Testis (tissue), 3 donors: ENCODE results near the gene MRPL20. TPM values are rescaled to one million over a fixed set of nuclear protein-coding genes. Genes with fewer than 3 reads are reported as not detected.

ENCODE experiments used
- DNase-seq: peaks from one replicate; pipeline ENCODE4 v3.0.0-alpha.2; 2019
- H3K27ac ChIP-seq, 2 donors: fragments of 200-600 bp; sonication (generic); one replicate each; pipeline ENCODE4 v1.5.1; 2019
- H3K27me3 ChIP-seq: fragments of 200-600 bp; sonication (generic); one replicate; pipeline ENCODE4 v1.5.1; 2019
- H3K36me3 ChIP-seq: fragments of 200-600 bp; sonication (generic); one replicate; pipeline ENCODE4 v1.5.1; 2017; ENCODE audit warnings: low read depth; ENCODE audit errors: missing control alignments
- H3K4me1 ChIP-seq: fragments of 200-600 bp; sonication (generic); one replicate; pipeline ENCODE4 v1.5.1; 2019
- H3K4me3 ChIP-seq, 2 donors: fragments of 200-600 bp; sonication (generic); one replicate each; pipeline ENCODE4 v1.5.1; 2017 to 2019
- H3K9me3 ChIP-seq: fragments of 200-600 bp; sonication (generic); one replicate; pipeline ENCODE4 v1.5.1; 2017
- CTCF ChIP-seq, 3 experiments: fragments of 450-650 bp in 2 of 3; fragments of 200-600 bp in 1 of 3; sonication (generic) in 1 of 3; IDR thresholded peaks; one replicate each; pipeline ENCODE4 v1.5.1; 2016 to 2019; ENCODE audit warnings: antibody characterized with exemption in 3 of 3, mild to moderate bottlenecking in 2 of 3, moderate library complexity in 1 of 3
- POLR2A ChIP-seq: fragments of 450-650 bp; IDR thresholded peaks from one replicate; pipeline ENCODE4 v1.6.1; 2017; ENCODE audit warnings: antibody characterized with exemption, mild to moderate bottlenecking, moderate library complexity
- WGBS, 2 donors: methylation state at CpG; one replicate each; pipeline ENCODE4 v1.1.5; 2018; 5-methylcytosine and 5-hydroxymethylcytosine counted together
- intact Hi-C: fragments of 100-400 bp; cut with DNase I; formaldehyde crosslinking; loops from one replicate; pipeline ENCODE4 v1.15.1; 2023; ENCODE audit warnings: low total_unique reads
- polyA plus RNA-seq: library from polyadenylated mRNA; stranded (reverse); fragments of 350-450 nt; fragmentation: Illumina TruSeq; extraction: RNeasy Lipid Tissue Mini Kit (QIAGEN cat#74804); gene quantifications from one replicate; pipeline ENCODE4 v1.2.3, GENCODE V29; 2014; ENCODE audit warnings: low read depth, low replicate concordance; ENCODE audit not compliant: insufficient read depth
- total RNA-seq, 2 donors: library from RNA; depleted of rRNA; stranded (reverse); fragments of >200 nt; gene quantifications; one replicate each; pipeline ENCODE4 v1.2.3, GENCODE V29; 2016

MRPL20 gene
- total and polyA plus RNA-seq, 3 donors from 2014 or later: 104 to 123 (median 110) TPM

GRCh38 chr1:1427820-1428148 is 20.7 kb upstream of the MRPL20 start:
- no peak for DNase-seq
- Histone ChIP-seq H3K27me3 (no peaks in the 10 kb centered on the region), H3K27ac (peak overlapping the region in 1 of 2 donors; percentile 83), H3K4me1 (peaks cover 38% of the 10 kb centered on the region), H3K9me3 (no peaks in the 10 kb centered on the region), H3K4me3 (peak overlapping the region; percentile 48 to 57), H3K36me3 (no peaks in the 10 kb centered on the region)
- TF ChIP-seq CTCF (IDR thresholded peaks at IDR 0.05) (no peak), POLR2A (no peak)
- intact Hi-C loops: no loop called here
- 0% methylated on average over 10 of the region's 22 CpGs; no CpG with 5 or more reads in 1 of the 2 donors for WGBS, 2 donors

- Histone ChIP-seq H3K27ac (peak overlapping the region in 1 of 2 donors; percentile 83), H3K9me3 (no peaks in the 10 kb centered on the region), H3K36me3 (no peaks in the 10 kb centered on the region), H3K27me3 (no peaks in the 10 kb centered on the region), H3K4me3 (peak overlapping the region; percentile 48 to 57), H3K4me1 (peaks cover 33% of the 10 kb centered on the region)
- intact Hi-C loops: no loop called here
- no peak for DNase-seq
- 40 to 83% methylated on average over 19 to 34 of the region's 66 CpGs for WGBS, 2 donors
- TF ChIP-seq POLR2A (no peak), CTCF (IDR thresholded peaks at IDR 0.05) (no peak)
Observed at GRCh38 chr1:1427106-1427819, 20.2 kb upstream of the MRPL20 start.

GRCh38 chr1:1426496-1427105 is 19.5 kb upstream of the MRPL20 start:
- no peak for DNase-seq
- peaks cover 26% of the 10 kb centered on the region for H3K4me1 ChIP-seq
- no peak for TF ChIP-seq POLR2A
- TF ChIP-seq CTCF (IDR thresholded peaks at IDR 0.05): no peak
- intact Hi-C loops: no loop called here
- 72 to 73% methylated on average over 8 to 19 of the region's 19 CpGs for WGBS, 2 donors
- no peaks in the 10 kb centered on the region for H3K27me3 ChIP-seq
- H3K4me3 ChIP-seq: no peak overlapping the region
- H3K9me3 ChIP-seq: no peaks in the 10 kb centered on the region
- H3K36me3 ChIP-seq: no peaks in the 10 kb centered on the region
- peak overlapping the region; percentile 10 to 83 for H3K27ac ChIP-seq

GRCh38 chr1:1425753-1426495 is 18.8 kb upstream of the MRPL20 start:
- Histone ChIP-seq H3K4me1 (peaks cover 26% of the 10 kb centered on the region), H3K27me3 (no peaks in the 10 kb centered on the region), H3K27ac (peak overlapping the region; percentile 10 to 83), H3K4me3 (no peak overlapping the region), H3K9me3 (no peaks in the 10 kb centered on the region), H3K36me3 (no peaks in the 10 kb centered on the region)
- TF ChIP-seq POLR2A (no peak), CTCF (IDR thresholded peaks at IDR 0.05) (no peak)
- DNase-seq: no peak
- intact Hi-C loops: no loop called here
- WGBS, 2 donors: 66 to 80% methylated on average over 11 to 26 of the region's 33 CpGs
